GM12873 (cell line): ENCODE measurements around the gene PRKG2.

Source experiments
- CTCF ChIP-seq: IDR thresholded peaks from 2 replicates; pipeline ENCODE4 v1.5.1; 2012; ENCODE audit warnings: low read depth, mild to moderate bottlenecking, moderate library complexity, low read length, control low read depth; ENCODE audit not compliant: insufficient read depth; ENCODE audit errors: missing control alignments

The PRKG2 gene

GRCh38 chr4:81116566-81116965 lies 98.5 kb downstream of the PRKG2 start:
- no peak for TF ChIP-seq CTCF

GRCh38 chr4:81113024-81113423 lies 102.0 kb downstream of the PRKG2 start:
- no peak for TF ChIP-seq CTCF

- TF ChIP-seq CTCF, result no peak
Measured at GRCh38 chr4:81109356-81109755, 105.7 kb downstream of the PRKG2 start.

GRCh38 chr4:81106150-81106549 lies 108.9 kb downstream of the PRKG2 start:
- TF ChIP-seq CTCF, result no peak

- TF ChIP-seq CTCF, result no peak
Measured at GRCh38 chr4:81102107-81102506, 112.9 kb downstream of the PRKG2 start.

- no peak for TF ChIP-seq CTCF
Measured at GRCh38 chr4:81096566-81096965, 118.5 kb downstream of the PRKG2 start.

GRCh38 chr4:81095389-81095788 lies 119.6 kb downstream of the PRKG2 start:
- no peak for TF ChIP-seq CTCF
